GM12891 (cell line): ENCODE measurements around the gene FHIT.

Experiments used
- POLR2A ChIP-seq: IDR thresholded peaks from 2 replicates; pipeline ENCODE4 v1.6.1; 2011; ENCODE audit warnings: low read depth, low read length, control low read depth
- POLR2AphosphoS5 ChIP-seq: IDR thresholded peaks from 2 replicates; pipeline ENCODE4 v1.6.1; 2011; ENCODE audit warnings: low read depth, low read length, control low read depth
- TAF1 ChIP-seq: IDR thresholded peaks from 2 replicates; pipeline ENCODE4 v1.6.1; 2011; ENCODE audit warnings: low read depth, low read length, control low read depth

DNA sequence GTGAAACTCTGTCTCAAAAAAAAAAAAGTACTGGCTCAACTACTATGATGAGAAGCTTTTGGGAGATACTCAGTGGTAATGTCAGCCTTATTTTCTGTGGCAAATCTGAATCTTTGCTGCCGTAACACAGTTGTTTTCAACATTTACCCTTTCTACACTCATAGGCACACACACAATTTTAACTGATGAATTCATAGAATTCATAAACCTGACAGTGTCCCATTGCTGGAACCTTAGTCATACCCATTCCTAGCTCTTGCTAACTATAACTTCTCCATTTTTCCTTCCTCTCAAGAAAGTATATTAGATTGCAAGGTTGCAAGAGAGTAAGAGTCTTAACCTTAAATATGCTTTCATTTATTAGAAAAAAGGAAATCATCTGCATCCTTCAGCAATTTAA lies 496.6 kb downstream of the FHIT start:
- TF ChIP-seq POLR2AphosphoS5 (no peak), POLR2A (no peak), TAF1 (no peak)
